Mesodermal cell (in vitro differentiated cells): ENCODE data around the gene CYP20A1.
"Not testable (repeated sequence)": the region's sequence is repeated elsewhere in the genome, so short reads cannot be mapped to it uniquely, and the experiment has no call there.

Experiments
- H3K27ac ChIP-seq: 2 replicates; pipeline ENCODE4 v1.7.0; 2013; ENCODE audit warnings: mild to moderate bottlenecking, low read depth, low read length, moderate library complexity; ENCODE audit not compliant: severe bottlenecking
- H3K36me3 ChIP-seq: 2 replicates; pipeline ENCODE4 v1.7.1; 2013; ENCODE audit warnings: mild to moderate bottlenecking, low read length, moderate library complexity; ENCODE audit not compliant: control insufficient read depth, insufficient read depth
- H3K4me1 ChIP-seq: one replicate; pipeline ENCODE4 v1.7.1; 2013; ENCODE audit warnings: mild to moderate bottlenecking, low read length; ENCODE audit not compliant: insufficient read depth, control insufficient read depth, poor library complexity, severe bottlenecking
- H3K4me3 ChIP-seq: 2 replicates; pipeline ENCODE4 v1.7.0; 2013; ENCODE audit warnings: low read length, control low read depth, mild to moderate bottlenecking; ENCODE audit not compliant: insufficient read depth, poor library complexity, severe bottlenecking; ENCODE audit errors: extremely low read depth
- H3K9me3 ChIP-seq: 2 replicates; pipeline ENCODE4 v1.7.1; 2013; ENCODE audit warnings: mild to moderate bottlenecking, low read length, moderate library complexity; ENCODE audit not compliant: control insufficient read depth
- WGBS, 2 experiments: methylation state at CpG; one replicate each; pipeline ENCODE4 v1.1.5; 2013; ENCODE audit warnings: missing lambda C conversion rate in 2 of 2; ENCODE audit not compliant: insufficient coverage in 2 of 2; 5-methylcytosine and 5-hydroxymethylcytosine counted together

Gene CYP20A1

GRCh38 chr2:203237346-203238238 is 1.2 kb upstream of the CYP20A1 start:
- 96 to 98% methylated on average over 11 to 12 of the region's 16 CpGs for WGBS, 2 experiments
- Histone ChIP-seq H3K36me3 (peaks cover 15% of the 10 kb centered on the region), H3K9me3 (no peaks in the 10 kb centered on the region), H3K4me1 (no peaks in the 10 kb centered on the region), H3K27ac (no peak overlapping the region), H3K4me3 (peak overlapping the region; percentile 83)

- 39 to 44% methylated on average over 19 to 21 of the region's 22 CpGs for WGBS, 2 experiments
- Histone ChIP-seq H3K4me1 (no peaks in the 10 kb centered on the region), H3K4me3 (peak overlapping the region; percentile 83), H3K27ac (peak overlapping the region; percentile 98), H3K36me3 (peaks cover 19% of the 10 kb centered on the region), H3K9me3 (no peaks in the 10 kb centered on the region)
These were observed 520 bp upstream of the CYP20A1 start for GRCh38 chr2:203238292-203238703.

GRCh38 chr2:203240491-203240890 is 1.7 kb downstream of the CYP20A1 start:
- Histone ChIP-seq H3K4me1 (no peaks in the 10 kb centered on the region), H3K36me3 (peaks cover 26% of the 10 kb centered on the region), H3K27ac (no peak overlapping the region), H3K9me3 (no peaks in the 10 kb centered on the region), H3K4me3 (no peak overlapping the region)
- 96 to 98% methylated on average over 5 of the region's 5 CpGs for WGBS, 2 experiments

- H3K4me3 ChIP-seq, result no peak overlapping the region
- no peaks in the 10 kb centered on the region for H3K4me1 ChIP-seq
- H3K36me3 ChIP-seq, result peaks cover 40% of the 10 kb centered on the region
- H3K27ac ChIP-seq, result no peak overlapping the region
- 91 to 98% methylated on average over 5 to 6 of the region's 6 CpGs for WGBS, 2 experiments
- H3K9me3 ChIP-seq, result no peaks in the 10 kb centered on the region
These were observed 3.7 kb downstream of the CYP20A1 start for GRCh38 chr2:203242518-203242917.

- no peaks in the 10 kb centered on the region for H3K9me3 ChIP-seq
- H3K4me1 ChIP-seq, result no peaks in the 10 kb centered on the region
- 90% methylated on average over 1 of the region's 3 CpGs; no CpG with 5 or more reads in 1 of the 2 experiments for whole genome bisulfite sequencing, 2 experiments
- H3K36me3 ChIP-seq, result peaks cover 64% of the 10 kb centered on the region
- no peak overlapping the region for H3K27ac ChIP-seq
- no peak overlapping the region for H3K4me3 ChIP-seq
These were observed 7.8 kb downstream of the CYP20A1 start for GRCh38 chr2:203246646-203247045.

- peaks cover 71% of the 10 kb centered on the region for H3K36me3 ChIP-seq
- no peak overlapping the region for H3K27ac ChIP-seq
- H3K4me3 ChIP-seq, result no peak overlapping the region
- H3K4me1 ChIP-seq, result no peaks in the 10 kb centered on the region
- 96 to 100% methylated on average over 10 to 13 of the region's 13 CpGs for WGBS, 2 experiments
- no peaks in the 10 kb centered on the region for H3K9me3 ChIP-seq
These were observed 14.0 kb downstream of the CYP20A1 start for GRCh38 chr2:203252818-203253217.

- not testable (repeated sequence) for H3K27ac ChIP-seq, H3K9me3 ChIP-seq, H3K4me1 ChIP-seq, H3K4me3 ChIP-seq
- 70 to 100% methylated on average over 3 to 4 of the region's 10 CpGs for WGBS, 2 experiments
- peaks cover 69% of the 10 kb centered on the region for H3K36me3 ChIP-seq
These were observed 14.7 kb downstream of the CYP20A1 start for GRCh38 chr2:203253422-203254095.

GRCh38 chr2:203261326-203262159 is 22.7 kb downstream of the CYP20A1 start:
- Histone ChIP-seq H3K36me3 (peaks cover 47% of the 10 kb centered on the region), H3K4me1 (no peaks in the 10 kb centered on the region), H3K27ac (no peak overlapping the region), H3K4me3 (no peak overlapping the region), H3K9me3 (no peaks in the 10 kb centered on the region)
- WGBS, 2 experiments, result 85 to 89% methylated on average over 1 to 2 of the region's 3 CpGs

GRCh38 chr2:203279288-203279687 is 40.5 kb downstream of the CYP20A1 start:
- H3K27ac ChIP-seq, result no peak overlapping the region
- no peaks in the 10 kb centered on the region for H3K9me3 ChIP-seq
- no peaks in the 10 kb centered on the region for H3K4me1 ChIP-seq
- H3K4me3 ChIP-seq, result no peak overlapping the region
- peaks cover 47% of the 10 kb centered on the region for H3K36me3 ChIP-seq

GRCh38 chr2:203280428-203281064 is 41.7 kb downstream of the CYP20A1 start:
- WGBS, 2 experiments, result 85 to 95% methylated on average over 4 of the region's 6 CpGs
- Histone ChIP-seq H3K36me3 (peaks cover 53% of the 10 kb centered on the region), H3K27ac (no peak overlapping the region), H3K4me1 (no peaks in the 10 kb centered on the region), H3K4me3 (no peak overlapping the region), H3K9me3 (no peaks in the 10 kb centered on the region)
